Measurements from ENCODE around the gene ZSCAN16. TPM values are rescaled to one million over a fixed set of nuclear protein-coding genes. Genes with fewer than 3 reads are reported as not detected.

The ZSCAN16 gene
- total RNA-seq, 1 donor from 2014 or later, result 3.5 TPM

GRCh38 chr6:28172006-28172405 lies 47.6 kb downstream of the ZSCAN16 start:
- no peak for DNase-seq

GRCh38 chr6:28176373-28176772 lies 52.0 kb downstream of the ZSCAN16 start:
- DNase-seq, result no peak

Other genes starting within 250 kb of the ZSCAN16 start
- gene OR2B2, start 212.2 kb upstream of the ZSCAN16 start, total RNA-seq, result not detected
- gene OR2B6, start 167.4 kb upstream of the ZSCAN16 start, total RNA-seq, result not detected
- 0.72 TPM for gene ZNF165, start 44.0 kb upstream of the ZSCAN16 start, total RNA-seq
- gene ZKSCAN8, start 17.3 kb downstream of the ZSCAN16 start, total RNA-seq, result 29.8 TPM
- 21.3 TPM for gene ZSCAN9, start 100.7 kb downstream of the ZSCAN16 start, total RNA-seq
- 4.8 TPM for gene ZKSCAN4, start 127.7 kb downstream of the ZSCAN16 start, total RNA-seq
- gene NKAPL, start 134.7 kb downstream of the ZSCAN16 start, total RNA-seq, result 0.62 TPM
- 20.5 TPM for gene ZSCAN26, start 142.5 kb downstream of the ZSCAN16 start, total RNA-seq
- 8.5 TPM for gene PGBD1, start 157.0 kb downstream of the ZSCAN16 start, total RNA-seq
- gene ZSCAN31, start 211.5 kb downstream of the ZSCAN16 start, total RNA-seq, result 14.3 TPM
- 9.8 TPM for gene ZKSCAN3, start 225.3 kb downstream of the ZSCAN16 start, total RNA-seq

Measured in tongue (tissue), 2 donors.